ENCODE data around the gene LBH.
A peak's percentile ranks its signal among the peaks of the same experiment; 100 is the strongest.

LBH gene

DNA sequence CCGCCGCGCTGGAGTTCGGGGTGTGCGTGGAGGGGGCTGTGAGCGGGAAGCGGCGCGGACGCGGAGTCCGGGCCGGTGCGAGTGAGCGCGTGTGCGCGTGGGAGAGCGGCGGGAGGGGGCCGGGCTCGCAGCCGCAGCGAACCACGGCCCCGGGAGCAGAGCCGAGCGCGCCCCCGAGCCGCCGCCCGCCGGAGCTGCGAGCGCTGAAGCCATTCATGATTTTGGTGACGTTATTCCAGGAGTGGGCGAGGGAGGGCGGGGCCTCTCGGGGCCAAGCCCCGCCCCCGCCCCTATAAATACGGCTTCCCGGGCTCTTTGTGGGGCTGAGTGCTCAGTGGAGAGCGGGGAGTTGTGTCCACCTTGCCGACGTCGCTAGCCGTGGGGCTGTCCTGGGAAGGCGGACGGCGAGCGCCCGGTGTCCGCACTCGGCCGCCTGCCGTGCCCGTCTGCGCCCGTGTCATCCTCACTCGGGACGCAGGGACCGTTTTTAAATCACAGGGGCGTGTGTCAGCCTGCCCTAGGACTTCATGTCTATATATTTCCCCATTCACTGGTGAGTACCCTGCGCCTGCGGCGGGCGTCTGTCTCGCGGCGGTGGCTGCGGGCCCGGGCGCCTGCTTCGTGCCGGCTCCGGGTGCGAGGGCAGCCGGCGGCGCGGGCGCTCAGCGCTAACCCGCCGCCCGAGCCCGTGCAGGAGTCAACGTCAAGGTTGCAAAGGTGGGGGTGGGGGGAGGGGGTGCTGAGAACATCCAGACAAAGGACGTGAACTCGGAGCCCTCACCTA, at the start of gene LBH:
Gene LBH (plus strand): TSS at position 323 of the 784 bp plus-strand sequence. CDS start 205 bp downstream, at position 528.
- Histone ChIP-seq H3K9ac (ENCODE audit: low read depth, low read length) (peak within 1 kb of the TSS; percentile 69), H3K4me3 (ENCODE audit: low read depth, low read length) (peak within 1 kb of the TSS; percentile 74), H3K9me3 (ENCODE audit: control insufficient read depth, insufficient read depth, low read length) (no peaks in the 10 kb centered on the region), H3K36me3 (ENCODE audit: control insufficient read depth, insufficient read depth, low read length) (peaks cover 20% of the 10 kb centered on the region), H3K27ac (ENCODE audit: low read depth, low read length) (peak within 1 kb of the TSS; percentile 68), H3K27me3 (ENCODE audit: control insufficient read depth, insufficient read depth, low read length) (peaks cover 35% of the 10 kb centered on the region), H3K4me1 (ENCODE audit: control insufficient read depth, insufficient read depth, low read length) (peaks cover 14% of the 10 kb centered on the region)

DNA sequence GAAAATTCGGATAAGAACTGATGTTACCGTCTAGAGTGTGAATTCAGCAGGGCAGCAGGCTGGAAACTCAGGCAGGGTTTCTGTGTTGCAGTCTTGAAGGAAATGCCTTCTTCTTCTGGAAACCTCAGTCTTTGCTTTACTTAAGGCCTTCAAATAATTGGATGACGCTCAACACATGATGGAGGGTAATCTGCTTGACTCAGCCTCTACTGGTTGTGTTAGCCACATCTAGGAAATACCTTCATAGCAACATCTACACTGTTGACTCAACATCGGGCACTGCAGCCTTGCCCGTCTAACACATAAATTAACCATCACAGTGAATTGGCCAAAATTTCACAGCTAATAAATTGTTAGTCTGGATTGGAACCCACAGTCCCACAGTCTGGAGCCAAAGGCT, 47.3 kb upstream of the LBH start:
- no peaks in the 10 kb centered on the region for H3K4me1 ChIP-seq (ENCODE audit: control insufficient read depth, insufficient read depth, low read length)
- no peak overlapping the region for H3K9ac ChIP-seq (ENCODE audit: low read depth, low read length)
- H3K36me3 ChIP-seq (ENCODE audit: control insufficient read depth, insufficient read depth, low read length) = no peaks in the 10 kb centered on the region
- H3K27ac ChIP-seq (ENCODE audit: low read depth, low read length) = no peak overlapping the region
- H3K27me3 ChIP-seq (ENCODE audit: control insufficient read depth, insufficient read depth, low read length) = no peaks in the 10 kb centered on the region
- H3K9me3 ChIP-seq (ENCODE audit: control insufficient read depth, insufficient read depth, low read length) = peaks cover 3% of the 10 kb centered on the region; the same call in 1 of the 2 replicates
- no peak overlapping the region for H3K4me3 ChIP-seq (ENCODE audit: low read depth, low read length)

DNA sequence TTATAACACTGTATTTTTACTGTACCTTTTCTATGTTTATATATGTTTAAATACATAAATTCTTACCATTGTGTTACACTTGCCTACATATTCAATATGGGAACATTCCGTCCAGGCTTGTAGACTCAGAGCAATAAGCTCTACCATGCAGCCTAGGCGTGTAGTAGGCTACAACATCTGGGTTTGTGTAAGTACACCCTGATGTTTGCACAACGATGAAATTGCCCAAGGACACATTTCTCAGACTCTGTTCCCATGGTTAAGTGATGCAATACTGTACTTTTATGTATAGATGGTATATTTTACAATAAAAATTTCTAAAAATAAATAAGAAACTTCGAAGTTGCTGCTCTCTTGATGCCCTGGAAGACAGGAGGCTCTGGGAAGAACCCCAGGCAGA, 46.2 kb upstream of the LBH start:
- no peak overlapping the region for H3K27ac ChIP-seq (ENCODE audit: low read depth, low read length)
- no peaks in the 10 kb centered on the region for H3K4me1 ChIP-seq (ENCODE audit: control insufficient read depth, insufficient read depth, low read length)
- H3K9me3 ChIP-seq (ENCODE audit: control insufficient read depth, insufficient read depth, low read length) = peaks cover 3% of the 10 kb centered on the region; the same call in 1 of the 2 replicates
- H3K4me3 ChIP-seq (ENCODE audit: low read depth, low read length) = no peak overlapping the region
- no peaks in the 10 kb centered on the region for H3K36me3 ChIP-seq (ENCODE audit: control insufficient read depth, insufficient read depth, low read length)
- no peak overlapping the region for H3K9ac ChIP-seq (ENCODE audit: low read depth, low read length)
- no peaks in the 10 kb centered on the region for H3K27me3 ChIP-seq (ENCODE audit: control insufficient read depth, insufficient read depth, low read length)

DNA sequence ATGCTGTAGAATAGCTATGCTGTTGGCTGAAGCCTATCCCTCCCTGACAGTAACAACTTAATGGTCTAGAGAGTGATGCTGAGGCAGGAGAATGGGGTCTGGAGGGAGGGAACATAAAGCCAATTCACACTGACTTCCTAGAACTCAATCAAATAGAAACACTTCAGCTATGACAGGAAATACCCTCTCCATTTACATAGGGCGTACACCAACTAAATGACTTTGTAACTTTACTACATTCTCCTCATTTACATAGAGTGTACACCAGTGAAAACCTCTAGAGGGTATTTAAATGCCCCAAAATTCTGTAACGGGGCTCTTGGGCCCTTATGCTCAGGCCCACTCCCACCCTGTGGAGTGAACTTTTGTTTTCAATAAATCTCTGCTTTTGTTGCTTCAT, 43.0 kb upstream of the LBH start:
- no peak overlapping the region for H3K9ac ChIP-seq (ENCODE audit: low read depth, low read length)
- H3K27ac ChIP-seq (ENCODE audit: low read depth, low read length) = no peak overlapping the region
- no peaks in the 10 kb centered on the region for H3K4me1 ChIP-seq (ENCODE audit: control insufficient read depth, insufficient read depth, low read length)
- peaks cover 3% of the 10 kb centered on the region; the same call in 1 of the 2 replicates for H3K9me3 ChIP-seq (ENCODE audit: control insufficient read depth, insufficient read depth, low read length)
- H3K36me3 ChIP-seq (ENCODE audit: control insufficient read depth, insufficient read depth, low read length) = no peaks in the 10 kb centered on the region
- no peaks in the 10 kb centered on the region for H3K27me3 ChIP-seq (ENCODE audit: control insufficient read depth, insufficient read depth, low read length)
- H3K4me3 ChIP-seq (ENCODE audit: low read depth, low read length) = no peak overlapping the region

DNA sequence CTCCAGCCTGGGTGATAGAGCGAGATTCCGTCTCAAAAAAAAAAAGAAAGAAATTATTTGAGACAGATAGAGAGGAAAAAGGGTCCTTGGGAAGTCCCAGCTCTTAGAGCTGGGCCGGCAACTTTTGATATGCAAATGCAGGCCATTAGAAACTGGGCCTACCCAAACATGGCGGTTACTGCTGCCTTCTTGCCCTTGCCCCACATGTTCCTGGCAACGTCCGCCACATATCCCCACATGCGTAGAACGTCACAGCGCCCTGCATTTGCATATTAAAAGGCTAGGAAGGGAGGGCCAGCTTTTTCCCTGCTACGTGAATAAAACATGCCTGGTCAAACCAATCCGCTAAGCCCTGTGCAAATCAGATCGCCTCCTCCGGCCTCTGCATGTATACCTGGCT, 40.7 kb upstream of the LBH start:
- no peak overlapping the region for H3K9ac ChIP-seq (ENCODE audit: low read depth, low read length)
- H3K9me3 ChIP-seq (ENCODE audit: control insufficient read depth, insufficient read depth, low read length) = peaks cover 3% of the 10 kb centered on the region; the same call in 1 of the 2 replicates
- H3K4me1 ChIP-seq (ENCODE audit: control insufficient read depth, insufficient read depth, low read length) = no peaks in the 10 kb centered on the region
- no peak overlapping the region for H3K27ac ChIP-seq (ENCODE audit: low read depth, low read length)
- H3K36me3 ChIP-seq (ENCODE audit: control insufficient read depth, insufficient read depth, low read length) = no peaks in the 10 kb centered on the region
- no peak overlapping the region for H3K4me3 ChIP-seq (ENCODE audit: low read depth, low read length)
- H3K27me3 ChIP-seq (ENCODE audit: control insufficient read depth, insufficient read depth, low read length) = no peaks in the 10 kb centered on the region

DNA sequence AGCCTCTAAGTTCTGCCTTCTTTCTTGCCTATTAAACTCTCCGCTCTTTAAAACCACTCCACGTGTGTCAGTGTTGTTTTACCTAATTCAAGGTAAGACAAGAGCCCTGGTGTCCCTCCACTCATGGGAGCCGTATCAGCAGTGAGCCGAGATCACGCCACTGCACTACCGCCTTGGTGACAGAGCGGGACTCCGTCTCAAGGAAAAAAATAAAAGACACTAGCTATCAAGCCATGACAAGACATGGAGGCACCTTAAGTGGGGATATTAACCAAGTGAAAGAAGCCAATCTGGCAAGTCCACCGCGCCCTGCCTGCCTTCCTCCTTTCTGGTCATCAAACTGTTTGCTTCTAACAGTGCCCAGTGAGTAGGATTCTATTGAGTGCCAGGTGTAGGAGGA, 40.2 kb upstream of the LBH start:
- Histone ChIP-seq H3K9me3 (ENCODE audit: control insufficient read depth, insufficient read depth, low read length) (peaks cover 3% of the 10 kb centered on the region; the same call in 1 of the 2 replicates), H3K4me1 (ENCODE audit: control insufficient read depth, insufficient read depth, low read length) (no peaks in the 10 kb centered on the region), H3K27me3 (ENCODE audit: control insufficient read depth, insufficient read depth, low read length) (no peaks in the 10 kb centered on the region), H3K36me3 (ENCODE audit: control insufficient read depth, insufficient read depth, low read length) (no peaks in the 10 kb centered on the region), H3K9ac (ENCODE audit: low read depth, low read length) (no peak overlapping the region), H3K4me3 (ENCODE audit: low read depth, low read length) (no peak overlapping the region), H3K27ac (ENCODE audit: low read depth, low read length) (no peak overlapping the region)

DNA sequence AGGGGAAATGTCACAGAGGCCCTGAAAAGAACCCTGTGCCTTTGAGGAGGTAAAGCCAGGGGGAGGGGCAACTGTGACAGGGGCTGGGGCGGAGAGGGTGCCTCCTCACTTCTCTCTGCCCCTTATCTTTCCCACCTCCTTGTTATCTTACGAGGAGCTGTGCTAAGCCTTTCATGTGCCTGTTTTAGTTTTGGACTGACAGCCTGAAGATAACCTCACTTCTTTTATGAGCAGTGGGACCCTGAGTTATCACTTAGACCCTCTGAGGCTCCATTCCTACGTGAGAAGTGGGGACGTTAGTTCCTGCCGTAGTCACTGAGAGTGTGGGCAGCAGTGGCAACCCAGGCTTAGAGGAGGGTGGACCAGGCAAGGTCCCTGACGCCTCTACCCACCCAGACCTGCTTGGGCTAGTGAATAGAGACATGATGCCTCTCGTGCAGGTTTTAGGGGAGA, 39.5 kb upstream of the LBH start:
- H3K4me1 ChIP-seq (ENCODE audit: control insufficient read depth, insufficient read depth, low read length) = no peaks in the 10 kb centered on the region
- peaks cover 3% of the 10 kb centered on the region; the same call in 1 of the 2 replicates for H3K9me3 ChIP-seq (ENCODE audit: control insufficient read depth, insufficient read depth, low read length)
- H3K4me3 ChIP-seq (ENCODE audit: low read depth, low read length) = no peak overlapping the region
- H3K36me3 ChIP-seq (ENCODE audit: control insufficient read depth, insufficient read depth, low read length) = no peaks in the 10 kb centered on the region
- H3K27me3 ChIP-seq (ENCODE audit: control insufficient read depth, insufficient read depth, low read length) = no peaks in the 10 kb centered on the region
- H3K9ac ChIP-seq (ENCODE audit: low read depth, low read length) = no peak overlapping the region
- no peak overlapping the region for H3K27ac ChIP-seq (ENCODE audit: low read depth, low read length)

DNA sequence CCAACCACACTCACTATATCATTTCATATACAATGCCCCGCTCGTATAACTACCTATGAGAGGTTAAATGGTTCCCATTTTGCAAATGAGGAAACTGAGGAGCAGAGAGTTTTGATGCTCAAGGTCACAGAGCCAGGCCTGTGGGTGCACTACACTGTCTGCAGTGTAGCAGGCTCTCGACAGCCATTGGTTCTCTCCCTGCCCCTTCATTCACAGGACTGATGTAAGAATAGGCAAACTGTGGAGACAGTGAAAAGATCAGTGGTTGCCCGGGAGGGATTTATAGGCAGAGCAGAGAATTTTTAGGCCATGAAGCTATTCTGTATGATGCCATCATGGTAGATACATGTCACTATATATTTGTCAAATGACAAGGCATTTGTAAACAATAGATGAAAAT, 39.0 kb upstream of the LBH start:
- Histone ChIP-seq H3K4me1 (ENCODE audit: control insufficient read depth, insufficient read depth, low read length) (no peaks in the 10 kb centered on the region), H3K36me3 (ENCODE audit: control insufficient read depth, insufficient read depth, low read length) (no peaks in the 10 kb centered on the region), H3K9ac (ENCODE audit: low read depth, low read length) (no peak overlapping the region), H3K27ac (ENCODE audit: low read depth, low read length) (no peak overlapping the region), H3K9me3 (ENCODE audit: control insufficient read depth, insufficient read depth, low read length) (peaks cover 3% of the 10 kb centered on the region; the same call in 1 of the 2 replicates), H3K27me3 (ENCODE audit: control insufficient read depth, insufficient read depth, low read length) (no peaks in the 10 kb centered on the region), H3K4me3 (ENCODE audit: low read depth, low read length) (no peak overlapping the region)

DNA sequence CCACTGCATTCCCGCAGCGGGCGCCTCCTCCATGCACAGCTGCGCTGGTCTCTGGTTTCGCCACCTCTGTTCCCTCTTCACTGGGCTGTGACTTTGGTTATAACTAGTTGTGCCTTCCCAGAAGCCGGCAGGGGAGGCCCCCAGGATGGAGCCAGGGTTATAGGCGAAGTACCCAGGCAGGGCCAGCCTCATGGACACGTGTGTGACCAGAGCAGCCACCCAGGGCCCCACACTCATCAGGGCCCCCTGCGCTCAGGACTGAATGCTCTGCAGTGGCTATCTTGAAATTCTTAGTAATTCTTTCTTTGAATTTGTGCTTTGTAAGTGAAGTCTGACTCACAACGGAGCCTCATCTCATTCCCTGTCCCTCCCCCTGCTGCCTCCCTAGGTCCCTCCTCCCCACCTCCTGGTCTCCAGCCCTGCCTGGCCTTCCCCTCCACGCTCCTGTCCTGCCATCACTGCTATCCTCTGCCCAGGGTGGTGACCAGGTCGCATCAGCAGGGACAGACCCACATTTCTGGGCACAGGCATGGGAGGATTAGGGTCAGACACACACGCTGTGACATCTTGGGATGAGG, 38.1 kb upstream of the LBH start:
- Histone ChIP-seq H3K9ac (ENCODE audit: low read depth, low read length) (no peak overlapping the region), H3K4me1 (ENCODE audit: control insufficient read depth, insufficient read depth, low read length) (no peaks in the 10 kb centered on the region), H3K27me3 (ENCODE audit: control insufficient read depth, insufficient read depth, low read length) (no peaks in the 10 kb centered on the region), H3K9me3 (ENCODE audit: control insufficient read depth, insufficient read depth, low read length) (peaks cover 3% of the 10 kb centered on the region; the same call in 1 of the 2 replicates), H3K27ac (ENCODE audit: low read depth, low read length) (no peak overlapping the region), H3K4me3 (ENCODE audit: low read depth, low read length) (no peak overlapping the region), H3K36me3 (ENCODE audit: control insufficient read depth, insufficient read depth, low read length) (no peaks in the 10 kb centered on the region)

DNA sequence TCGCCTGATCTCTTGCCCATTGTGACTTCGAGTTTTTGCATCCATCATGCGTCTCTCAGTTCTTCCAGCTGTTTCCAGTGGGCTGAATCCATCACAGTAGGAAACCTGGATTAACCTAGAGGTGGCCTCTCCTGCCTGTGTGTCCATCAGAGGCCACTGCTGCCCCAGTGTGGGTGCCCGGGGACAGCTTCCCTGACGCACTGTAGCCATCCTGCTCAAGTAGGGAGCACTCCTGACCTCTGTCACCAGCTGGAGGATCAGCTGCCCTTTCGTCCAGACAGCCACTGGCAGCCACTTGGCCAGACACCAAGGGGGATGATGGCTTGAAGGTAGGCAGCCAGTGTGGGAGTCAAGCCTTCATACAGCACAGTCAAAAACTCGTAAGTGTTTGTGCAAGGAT, 36.9 kb upstream of the LBH start:
- H3K4me3 ChIP-seq (ENCODE audit: low read depth, low read length) = no peak overlapping the region
- no peaks in the 10 kb centered on the region for H3K4me1 ChIP-seq (ENCODE audit: control insufficient read depth, insufficient read depth, low read length)
- H3K9me3 ChIP-seq (ENCODE audit: control insufficient read depth, insufficient read depth, low read length) = no peaks in the 10 kb centered on the region
- H3K27me3 ChIP-seq (ENCODE audit: control insufficient read depth, insufficient read depth, low read length) = no peaks in the 10 kb centered on the region
- H3K27ac ChIP-seq (ENCODE audit: low read depth, low read length) = no peak overlapping the region
- no peaks in the 10 kb centered on the region for H3K36me3 ChIP-seq (ENCODE audit: control insufficient read depth, insufficient read depth, low read length)
- no peak overlapping the region for H3K9ac ChIP-seq (ENCODE audit: low read depth, low read length)

DNA sequence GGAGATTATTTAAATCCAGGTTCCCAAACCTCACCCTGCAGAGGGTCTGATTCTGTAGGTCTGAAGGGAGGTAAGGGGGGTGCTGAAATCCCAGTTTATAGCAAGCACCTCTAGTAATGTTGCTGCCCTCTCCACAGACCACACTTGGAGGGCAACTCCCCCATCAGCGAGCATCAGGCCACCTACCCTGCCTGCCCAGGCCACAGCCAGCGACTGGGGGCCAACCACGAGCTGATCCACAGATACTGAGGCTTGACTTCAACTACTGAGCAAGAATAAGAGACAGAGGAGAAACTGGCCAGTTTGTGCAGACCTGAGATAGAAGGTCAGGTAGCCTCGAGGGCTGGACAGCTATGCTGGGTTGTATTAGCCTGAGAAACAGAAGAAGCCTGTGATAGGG, 36.3 kb upstream of the LBH start:
- no peaks in the 10 kb centered on the region for H3K27me3 ChIP-seq (ENCODE audit: control insufficient read depth, insufficient read depth, low read length)
- no peaks in the 10 kb centered on the region for H3K9me3 ChIP-seq (ENCODE audit: control insufficient read depth, insufficient read depth, low read length)
- H3K4me3 ChIP-seq (ENCODE audit: low read depth, low read length) = no peak overlapping the region
- H3K4me1 ChIP-seq (ENCODE audit: control insufficient read depth, insufficient read depth, low read length) = no peaks in the 10 kb centered on the region
- H3K9ac ChIP-seq (ENCODE audit: low read depth, low read length) = no peak overlapping the region
- H3K36me3 ChIP-seq (ENCODE audit: control insufficient read depth, insufficient read depth, low read length) = no peaks in the 10 kb centered on the region
- H3K27ac ChIP-seq (ENCODE audit: low read depth, low read length) = no peak overlapping the region
